H9 (cell line): ENCODE data around the gene JUP. TPM values are rescaled to one million over a fixed set of nuclear protein-coding genes. Genes with fewer than 3 reads are reported as not detected.
A peak's percentile ranks its signal among the peaks of the same experiment; 100 is the strongest.

ENCODE experiments used
- DNase-seq: peaks from one replicate; pipeline ENCODE4 v3.0.0-alpha.2; 2017
- H2AFZ ChIP-seq: one replicate; pipeline ENCODE4 v1.6.1; 2013; ENCODE audit warnings: mild to moderate bottlenecking, low read length, control low read depth, moderate library complexity
- H2AK5ac ChIP-seq: 2 replicates; pipeline ENCODE4 v1.6.1; 2013; ENCODE audit warnings: low read length, control low read depth, mixed read lengths; ENCODE audit not compliant: insufficient read length
- H2BK120ac ChIP-seq: one replicate; pipeline ENCODE4 v1.6.1; 2013; ENCODE audit warnings: low read depth, mild to moderate bottlenecking, low read length, control low read depth, inconsistent platforms; ENCODE audit not compliant: poor library complexity, severe bottlenecking
- H2BK12ac ChIP-seq: 2 replicates; pipeline ENCODE4 v1.6.1; 2013; ENCODE audit warnings: low read length, control low read depth, mixed read lengths, low read depth; ENCODE audit not compliant: insufficient read length
- H2BK15ac ChIP-seq: 2 replicates; pipeline ENCODE4 v1.6.1; 2013; ENCODE audit warnings: low read depth, low read length, control low read depth
- H2BK20ac ChIP-seq: one replicate; pipeline ENCODE4 v1.6.1; 2013; ENCODE audit warnings: low read depth, mild to moderate bottlenecking, low read length, control low read depth, inconsistent platforms; ENCODE audit not compliant: poor library complexity, severe bottlenecking
- H2BK5ac ChIP-seq: 2 replicates; pipeline ENCODE4 v1.6.1; 2013; ENCODE audit warnings: low read length, control low read depth, mixed read lengths; ENCODE audit not compliant: insufficient read length
- H3K14ac ChIP-seq: 2 replicates; pipeline ENCODE4 v1.6.1; 2013; ENCODE audit warnings: low read length, control low read depth; ENCODE audit not compliant: insufficient read depth
- H3K18ac ChIP-seq: 2 replicates; pipeline ENCODE4 v1.6.1; 2013; ENCODE audit warnings: low read depth, mild to moderate bottlenecking, mixed read lengths, low read length, control low read depth; ENCODE audit not compliant: insufficient read length
- H3K23ac ChIP-seq: 2 replicates; pipeline ENCODE4 v1.6.1; 2013; ENCODE audit warnings: low read length, control low read depth, mixed read lengths, low read depth; ENCODE audit not compliant: insufficient read length
- H3K23me2 ChIP-seq: 2 replicates; pipeline ENCODE4 v1.6.1; 2013; ENCODE audit warnings: low read depth, mild to moderate bottlenecking, mixed read lengths, low read length, control low read depth; ENCODE audit not compliant: insufficient read length, poor library complexity, severe bottlenecking
- H3K27ac ChIP-seq: 2 replicates; pipeline ENCODE4 v1.5.1; 2013; ENCODE audit warnings: low read length, control low read depth, mixed read lengths, low read depth; ENCODE audit not compliant: insufficient read length
- H3K27me3 ChIP-seq: 2 replicates; pipeline ENCODE4 v1.6.1; 2013; ENCODE audit warnings: low read length, control low read depth, inconsistent platforms; ENCODE audit not compliant: insufficient read depth
- H3K4ac ChIP-seq: 2 replicates; pipeline ENCODE4 v1.6.1; 2013; ENCODE audit warnings: low read depth, mild to moderate bottlenecking, control low read depth, inconsistent platforms, low read length, moderate library complexity
- H3K4me1 ChIP-seq: 2 replicates; pipeline ENCODE4 v1.6.1; 2013; ENCODE audit warnings: low read length, control low read depth, inconsistent platforms; ENCODE audit not compliant: insufficient read depth
- H3K4me2 ChIP-seq: 2 replicates; pipeline ENCODE4 v1.6.1; 2013; ENCODE audit warnings: low read length, control low read depth, mixed read lengths; ENCODE audit not compliant: insufficient read length, insufficient read depth
- H3K56ac ChIP-seq: 2 replicates; pipeline ENCODE4 v1.6.1; 2013; ENCODE audit warnings: low read depth, mild to moderate bottlenecking, mixed read lengths, low read length, control low read depth; ENCODE audit not compliant: insufficient read length
- H3K79me1 ChIP-seq: 2 replicates; pipeline ENCODE4 v1.6.1; 2013; ENCODE audit warnings: low read depth, mild to moderate bottlenecking, moderate library complexity, low read length, control low read depth, inconsistent platforms; ENCODE audit not compliant: insufficient read depth, poor library complexity, severe bottlenecking
- H3K79me2 ChIP-seq: 2 replicates; pipeline ENCODE4 v1.6.1; 2013; ENCODE audit warnings: low read length, control low read depth, inconsistent platforms; ENCODE audit not compliant: insufficient read depth
- H3K9ac ChIP-seq: 2 replicates; pipeline ENCODE4 v1.6.1; 2013; ENCODE audit warnings: low read length, control low read depth, mixed read lengths; ENCODE audit not compliant: insufficient read length; ENCODE audit errors: extremely low read depth
- H3K9me3 ChIP-seq: one replicate; pipeline ENCODE4 v1.6.1; 2013; ENCODE audit warnings: low read depth, low read length, inconsistent platforms; ENCODE audit not compliant: control insufficient read depth
- H3T11ph ChIP-seq: one replicate; pipeline ENCODE4 v1.6.1; 2013; ENCODE audit warnings: mild to moderate bottlenecking, low read length, control low read depth, inconsistent platforms
- H4K20me1 ChIP-seq: one replicate; pipeline ENCODE4 v1.6.1; 2013; ENCODE audit not compliant: control insufficient read depth, insufficient read length, insufficient read depth
- H4K5ac ChIP-seq: 2 replicates; pipeline ENCODE4 v1.6.1; 2013; ENCODE audit warnings: low read depth, mild to moderate bottlenecking, mixed read lengths, low read length, control low read depth; ENCODE audit not compliant: insufficient read length
- H4K8ac ChIP-seq: replicated peaks from 2 replicates; pipeline ENCODE4 v1.6.1; 2013; ENCODE audit warnings: low read length, control low read depth, mixed read lengths, low read depth; ENCODE audit not compliant: insufficient read length
- H4K91ac ChIP-seq: 2 replicates; pipeline ENCODE4 v1.6.1; 2013; ENCODE audit warnings: low read depth, mild to moderate bottlenecking, moderate library complexity, mixed read lengths, low read length, control low read depth; ENCODE audit not compliant: insufficient read length
- H3K27ac Mint-ChIP-seq, 3 experiments: 2 replicates in 2 of 3; 3 replicates in 1 of 3; pipeline ENCODE4 v1.8.0; 2020 to 2021; ENCODE audit warnings: mixed read lengths in 3 of 3, mild to moderate bottlenecking in 1 of 3, moderate library complexity in 1 of 3
- H3K27me3 Mint-ChIP-seq: 2 replicates; pipeline ENCODE4 v1.8.0; 2021; ENCODE audit warnings: low read depth, mild to moderate bottlenecking, moderate library complexity, mixed read lengths
- H3K36me3 Mint-ChIP-seq, 3 experiments: 2 replicates in 2 of 3; 3 replicates in 1 of 3; pipeline ENCODE4 v1.8.0; 2020 to 2021; ENCODE audit warnings: low read depth in 3 of 3, mixed read lengths in 3 of 3; ENCODE audit not compliant: insufficient read depth in 1 of 3
- H3K4me1 Mint-ChIP-seq, 2 experiments: 2 replicates each; pipeline ENCODE4 v1.8.0; 2020; ENCODE audit warnings: mixed read lengths in 2 of 2
- H3K4me3 Mint-ChIP-seq, 2 experiments: 2 replicates in 1 of 2; 3 replicates in 1 of 2; pipeline ENCODE4 v1.8.0; 2020 to 2021; ENCODE audit warnings: mild to moderate bottlenecking in 2 of 2, mixed read lengths in 2 of 2, moderate library complexity in 1 of 2
- H3K9me3 Mint-ChIP-seq, 2 experiments: 2 replicates in 1 of 2; 3 replicates in 1 of 2; pipeline ENCODE4 v1.8.0; 2020; ENCODE audit warnings: mild to moderate bottlenecking in 2 of 2, mixed read lengths in 2 of 2, moderate library complexity in 1 of 2
- WGBS: extraction: QIAGEN DNeasy Blood & Tissue Kit; methylation state at CpG from one replicate; pipeline ENCODE4 v1.1.7; 2013; ENCODE audit warnings: missing lambda C conversion rate, low lambda C conversion rate, mixed read lengths; ENCODE audit not compliant: insufficient read length; ENCODE audit errors: extremely low coverage; 5-methylcytosine and 5-hydroxymethylcytosine counted together
- total RNA-seq: library from RNA; stranded (reverse); gene quantifications from 2 replicates; pipeline ENCODE4 v1.2.1, GENCODE V29; 2021
- TF ChIP-seq, protein P1 (sequence below): fragments of 200-600 bp; sonication (generic); conservative IDR thresholded peaks from 3 replicates; pipeline ENCODE4 v1.8.0; 2021; ENCODE audit warnings: antibody characterized with exemption, mild to moderate bottlenecking

Gene JUP
- total RNA-seq, 1 experiment from 2014 or later, result 90.1 TPM

DNA sequence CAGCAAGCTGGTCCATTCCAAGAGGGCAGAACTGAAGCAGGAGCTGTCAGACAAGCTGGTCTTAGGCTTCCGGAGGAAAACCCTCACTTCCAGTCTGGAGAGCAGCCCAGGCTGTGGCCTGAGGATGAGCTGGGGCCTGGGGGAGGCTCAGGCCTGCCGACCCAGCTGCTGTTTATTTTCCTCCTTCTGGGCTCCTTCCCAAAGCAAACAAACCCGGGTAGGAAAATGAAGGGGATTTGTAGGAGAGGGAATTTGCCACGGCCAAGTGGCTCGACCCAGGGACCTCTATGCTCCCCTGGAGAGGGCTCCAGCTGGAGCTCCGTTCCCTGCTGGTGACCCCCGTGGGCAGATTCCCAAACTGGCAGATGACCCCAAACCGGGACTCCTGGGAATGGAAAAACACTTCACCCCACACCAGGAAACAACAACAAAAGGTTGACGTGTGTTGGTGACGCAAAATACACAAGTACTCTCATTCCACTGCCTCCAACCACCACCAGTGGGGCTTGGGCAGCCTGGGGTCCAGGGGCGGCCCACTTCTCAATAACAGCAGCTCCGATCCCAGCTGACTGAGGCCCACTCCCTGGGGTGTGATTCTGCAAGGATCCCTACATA lies 8.8 kb downstream of the JUP start:
- Histone ChIP-seq H3K27me3 (no peaks in the 10 kb centered on the region), H4K5ac (no peak overlapping the region), H3K79me2 (no peaks in the 10 kb centered on the region; the same call in 1 of the 2 replicates), H3K79me1 (no peaks in the 10 kb centered on the region), H2AFZ (no peak overlapping the region), H3K18ac (no peak overlapping the region), H3K4me2 (no peak overlapping the region), H3K23me2 (no peaks in the 10 kb centered on the region), H3K27ac (no peak overlapping the region), H3K14ac (peak overlapping the region; percentile 50; the same call in 1 of the 2 replicates), H2AK5ac (no peak overlapping the region), H3K56ac (no peak overlapping the region), H4K91ac (no peak overlapping the region), H2BK120ac (no peak overlapping the region), H2BK20ac (no peak overlapping the region), H3K4me1 (peaks cover 2% of the 10 kb centered on the region; the same call in 1 of the 2 replicates), H3T11ph (no peak overlapping the region), H4K8ac (no peak overlapping the region), H3K9me3 (no peaks in the 10 kb centered on the region), H3K9ac (no peak overlapping the region), H4K20me1 (no peaks in the 10 kb centered on the region), H2BK12ac (no peak overlapping the region), H2BK5ac (no peak overlapping the region), H3K23ac (no peak overlapping the region), H3K4ac (no peak overlapping the region), H2BK15ac (no peak overlapping the region)
- Mint-ChIP-seq H3K36me3 (peaks cover 5 to 19% (median 19%) of the 10 kb centered on the region in 3 experiments), H3K27ac (peak overlapping the region in 1 of 3 experiments; percentile 18; a peak in 1 of 7 replicates), H3K4me3 (no peak overlapping the region), H3K9me3 (no peaks in the 10 kb centered on the region), H3K4me1 (peaks cover 56 to 65% of the 10 kb centered on the region in 2 experiments), H3K27me3 (no peaks in the 10 kb centered on the region)
- DNase-seq, result no peak
- TF ChIP-seq, protein P1, sequence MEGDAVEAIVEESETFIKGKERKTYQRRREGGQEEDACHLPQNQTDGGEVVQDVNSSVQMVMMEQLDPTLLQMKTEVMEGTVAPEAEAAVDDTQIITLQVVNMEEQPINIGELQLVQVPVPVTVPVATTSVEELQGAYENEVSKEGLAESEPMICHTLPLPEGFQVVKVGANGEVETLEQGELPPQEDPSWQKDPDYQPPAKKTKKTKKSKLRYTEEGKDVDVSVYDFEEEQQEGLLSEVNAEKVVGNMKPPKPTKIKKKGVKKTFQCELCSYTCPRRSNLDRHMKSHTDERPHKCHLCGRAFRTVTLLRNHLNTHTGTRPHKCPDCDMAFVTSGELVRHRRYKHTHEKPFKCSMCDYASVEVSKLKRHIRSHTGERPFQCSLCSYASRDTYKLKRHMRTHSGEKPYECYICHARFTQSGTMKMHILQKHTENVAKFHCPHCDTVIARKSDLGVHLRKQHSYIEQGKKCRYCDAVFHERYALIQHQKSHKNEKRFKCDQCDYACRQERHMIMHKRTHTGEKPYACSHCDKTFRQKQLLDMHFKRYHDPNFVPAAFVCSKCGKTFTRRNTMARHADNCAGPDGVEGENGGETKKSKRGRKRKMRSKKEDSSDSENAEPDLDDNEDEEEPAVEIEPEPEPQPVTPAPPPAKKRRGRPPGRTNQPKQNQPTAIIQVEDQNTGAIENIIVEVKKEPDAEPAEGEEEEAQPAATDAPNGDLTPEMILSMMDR, result no peak
- WGBS, result no CpG with 5 or more reads among the region's 12 CpGs
